NCI-H82 (cell line): ENCODE measurements around the gene GET4.

Source experiments
- DNase-seq: peaks from one replicate; lab custom pipeline; 2025; lab: John Stamatoyannopoulos, UW

GET4 gene

GRCh38 chr7:886626-887487, 10.5 kb downstream of the GET4 start:
- DNase-seq: no peak

DNA sequence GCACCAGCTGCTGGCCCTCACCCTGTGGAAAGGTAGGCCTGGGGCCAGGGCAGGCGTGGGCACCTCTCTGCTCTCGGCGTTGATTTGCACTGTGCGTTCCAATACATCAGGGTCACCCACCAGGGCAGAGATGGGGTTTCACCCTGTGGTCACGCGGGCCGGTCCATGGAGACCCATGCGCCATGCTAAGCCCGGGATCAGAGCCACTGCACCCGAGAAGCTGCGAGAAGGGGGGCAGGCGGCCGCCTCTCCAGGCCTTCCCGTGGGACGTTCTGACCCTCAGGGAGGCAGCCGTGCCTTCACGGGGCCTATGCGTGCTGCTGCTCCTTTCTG, 11.1 kb downstream of the GET4 start:
- DNase-seq: no peak

DNA sequence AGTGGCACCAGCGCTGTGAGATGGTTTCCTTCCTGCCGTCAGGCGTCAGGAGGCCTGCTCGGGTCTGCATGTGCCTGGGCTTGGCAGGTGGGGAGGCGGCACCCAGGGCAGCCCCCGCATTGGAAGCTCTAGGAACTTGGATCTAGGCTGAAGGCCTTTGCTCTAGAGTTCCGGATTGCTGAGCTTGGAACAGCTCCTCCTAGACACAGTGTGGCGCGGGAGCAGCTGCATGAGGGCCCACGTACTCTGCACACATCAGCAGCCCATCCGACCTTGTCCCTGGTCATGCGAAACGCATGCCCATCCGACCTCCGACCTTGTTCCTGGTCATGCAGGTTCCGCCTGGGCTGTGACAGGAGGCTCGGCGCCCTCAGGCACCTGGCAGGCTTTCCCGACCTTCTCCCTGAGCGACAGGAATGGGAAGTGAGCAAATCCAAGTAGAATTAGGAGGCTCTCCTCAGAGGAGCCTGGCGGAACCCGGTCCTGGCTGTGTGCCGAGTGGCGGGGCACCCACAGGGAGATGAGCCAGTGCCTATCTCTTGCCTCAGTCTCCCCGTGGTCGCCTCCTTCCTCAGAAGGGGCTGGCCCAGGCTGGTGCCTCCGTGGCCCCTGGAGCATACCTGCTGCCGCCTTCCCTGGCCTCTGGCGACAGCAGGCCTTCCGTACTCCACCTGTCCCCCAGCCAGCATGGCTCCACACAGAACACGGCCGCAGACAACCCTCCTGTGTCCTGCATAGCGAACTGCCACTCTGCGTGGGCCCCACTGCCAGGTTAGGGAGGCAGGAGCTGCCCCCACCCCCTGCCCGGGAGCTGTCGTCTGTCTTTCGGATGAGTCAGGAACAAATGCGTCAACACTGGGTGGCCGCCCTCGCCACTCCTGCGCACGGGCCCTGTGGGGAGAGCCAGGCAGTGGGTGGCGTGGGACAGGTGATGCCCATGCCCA, 12.0 kb downstream of the GET4 start:
- no peak for DNase-seq

DNA sequence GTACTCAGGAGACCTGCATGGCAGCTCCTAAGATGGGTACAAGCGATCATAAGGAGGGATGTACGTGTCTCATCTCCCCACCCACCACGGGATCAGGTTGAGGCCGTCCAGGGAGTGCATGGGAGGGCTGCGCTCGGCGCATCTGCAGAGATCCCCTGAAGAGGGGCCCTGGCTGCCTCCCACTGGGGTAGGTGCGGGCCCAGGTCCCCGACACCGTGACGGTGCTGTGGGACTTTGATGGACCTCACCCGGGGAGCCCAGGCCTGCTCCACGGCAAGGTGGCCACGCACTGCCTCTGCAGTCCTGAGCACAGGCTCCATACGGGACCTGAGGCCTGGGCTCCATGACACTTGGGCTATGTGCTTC, 12.7 kb downstream of the GET4 start:
- DNase-seq: no peak

- DNase-seq: no peak
Observed at GRCh38 chr7:889391-889790, 13.0 kb downstream of the GET4 start.

DNA sequence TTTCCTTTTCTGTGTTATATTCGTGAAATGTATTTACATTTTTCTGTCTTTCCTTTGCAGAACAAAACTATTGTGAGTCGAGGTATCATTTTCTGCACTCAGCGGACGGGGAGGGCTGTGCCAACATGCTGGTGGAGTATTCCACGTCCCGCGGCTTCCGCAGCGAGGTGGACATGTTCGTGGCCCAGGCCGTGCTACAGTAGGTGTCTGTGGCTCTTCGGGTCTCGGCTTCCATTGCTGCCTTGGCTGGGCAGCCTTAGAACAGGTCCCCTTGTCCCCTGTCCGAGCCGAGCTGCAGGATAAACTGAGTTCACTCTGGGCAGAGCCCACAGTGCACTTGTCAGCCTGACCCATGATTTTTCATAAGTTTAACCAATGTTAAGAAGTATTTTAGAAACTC, 14.5 kb downstream of the GET4 start:
- no peak for DNase-seq

- DNase-seq: no peak
Observed at GRCh38 chr7:891291-891690, 14.9 kb downstream of the GET4 start.

DNA sequence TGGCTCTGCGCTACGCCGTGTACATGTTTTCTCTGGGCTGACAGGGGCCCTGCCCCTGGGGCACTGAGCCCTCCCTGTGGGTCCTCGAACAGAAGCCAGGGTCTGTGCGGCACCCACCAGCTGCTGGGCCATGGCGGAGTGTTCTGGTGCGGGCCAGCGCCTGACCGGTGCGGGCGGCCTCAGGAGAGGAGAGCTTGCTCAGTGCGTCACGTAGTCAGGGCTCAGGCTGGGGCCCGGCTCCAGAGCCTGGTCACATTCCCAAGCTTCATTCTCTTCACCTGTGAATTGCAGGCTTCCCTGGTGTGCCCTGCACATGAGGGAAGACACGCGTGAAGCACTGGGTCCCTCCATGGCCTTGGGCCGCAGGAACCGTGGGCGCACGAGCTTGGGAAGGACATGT, 15.5 kb downstream of the GET4 start:
- DNase-seq: no peak

DNA sequence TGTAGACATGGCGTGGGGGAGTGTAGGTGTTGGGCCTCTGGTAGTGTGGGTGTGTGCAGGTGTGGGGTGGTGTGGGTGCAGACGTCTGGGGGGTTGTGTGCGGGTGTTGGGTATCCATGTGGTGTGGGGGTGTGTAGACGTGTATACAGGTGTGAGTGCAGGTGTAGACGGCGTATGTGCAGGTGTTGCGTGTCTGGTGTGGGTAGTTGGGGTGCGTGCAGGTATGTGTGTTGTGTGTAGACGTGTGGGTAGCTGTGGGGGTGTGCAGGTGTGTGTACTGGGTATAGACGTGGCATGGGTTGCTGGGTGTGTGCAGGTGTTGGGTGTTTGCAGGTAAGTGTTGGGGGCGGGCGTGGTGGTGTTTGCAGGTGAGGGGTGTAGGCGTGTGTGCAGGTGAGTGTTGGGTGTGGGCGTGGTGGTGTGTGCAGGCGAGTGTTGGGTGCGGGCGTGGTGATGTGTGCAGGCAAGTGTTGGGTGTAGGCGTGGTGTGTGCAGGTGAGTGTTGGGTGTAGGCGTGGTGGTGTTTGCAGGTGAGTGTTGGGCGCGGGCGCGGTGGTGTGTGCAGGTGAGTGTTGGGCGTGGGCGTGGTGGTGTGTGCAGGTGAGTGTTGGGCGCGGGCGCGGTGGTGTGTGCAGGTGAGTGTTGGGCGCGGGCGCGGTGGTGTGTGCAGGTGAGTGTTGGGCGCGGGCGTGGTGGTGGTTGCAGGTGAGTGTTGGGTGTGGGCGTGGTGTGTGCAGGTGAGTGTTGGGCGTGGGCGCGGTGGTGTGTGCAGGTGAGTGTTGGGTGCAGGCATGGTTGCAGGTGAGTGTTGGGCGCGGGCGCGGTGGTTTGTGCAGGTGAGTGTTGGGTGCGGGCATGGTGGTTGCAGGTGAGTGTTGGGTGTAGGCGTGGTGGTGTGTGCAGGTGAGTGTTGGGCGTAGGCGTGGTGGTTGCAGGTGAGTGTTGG, 16.6 kb downstream of the GET4 start:
- no peak for DNase-seq

DNA sequence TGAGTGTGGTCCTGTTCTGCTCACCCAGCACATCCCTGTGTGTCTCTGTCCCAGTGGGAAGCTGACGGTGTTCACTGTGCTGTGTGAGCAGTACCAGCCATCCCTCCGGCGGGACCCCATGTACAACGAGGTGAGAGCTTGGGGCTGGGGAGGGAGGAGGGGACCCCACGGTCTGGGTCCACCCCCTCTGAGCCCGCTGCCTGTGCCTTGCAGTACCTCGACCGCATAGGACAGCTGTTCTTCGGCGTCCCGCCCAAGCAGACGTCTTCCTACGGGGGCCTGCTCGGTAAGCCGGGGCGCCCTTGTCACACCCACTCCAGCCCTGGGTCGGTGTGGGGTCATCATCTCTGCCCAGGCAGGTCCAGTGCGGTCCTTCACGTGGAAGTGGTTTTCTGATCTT, 17.3 kb downstream of the GET4 start:
- DNase-seq: no peak

GRCh38 chr7:894164-894867, 18.0 kb downstream of the GET4 start:
- no peak for DNase-seq

DNA sequence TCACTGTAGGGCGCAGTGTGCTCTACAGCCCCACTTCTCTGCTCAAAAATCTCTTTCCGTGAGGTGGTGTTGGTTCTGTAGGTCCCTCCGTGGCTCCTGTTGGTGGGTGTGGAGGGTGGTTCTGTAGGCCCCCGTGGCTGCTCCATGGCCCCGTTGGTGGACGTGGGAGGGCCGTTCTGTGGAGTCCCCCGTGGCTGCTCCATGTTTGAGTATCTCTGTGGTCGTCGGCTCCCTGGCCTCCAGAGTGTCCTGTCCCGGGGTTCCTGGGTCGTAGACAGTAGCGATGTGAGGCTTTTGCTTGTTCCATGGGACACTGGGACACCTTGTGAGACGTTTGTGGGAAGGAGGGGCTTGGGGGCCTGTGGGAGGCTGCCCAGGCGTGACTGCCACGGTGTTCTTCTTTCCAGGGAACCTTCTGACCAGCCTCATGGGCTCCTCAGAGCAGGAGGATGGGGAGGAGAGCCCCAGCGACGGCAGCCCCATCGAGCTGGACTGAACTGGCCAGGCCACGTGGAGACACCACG, 18.6 kb downstream of the GET4 start:
- no peak for DNase-seq

GRCh38 chr7:895451-896052, 19.2 kb downstream of the GET4 start:
- DNase-seq: no peak

GRCh38 chr7:896346-897075, 20.2 kb downstream of the GET4 start:
- DNase-seq: no peak

DNA sequence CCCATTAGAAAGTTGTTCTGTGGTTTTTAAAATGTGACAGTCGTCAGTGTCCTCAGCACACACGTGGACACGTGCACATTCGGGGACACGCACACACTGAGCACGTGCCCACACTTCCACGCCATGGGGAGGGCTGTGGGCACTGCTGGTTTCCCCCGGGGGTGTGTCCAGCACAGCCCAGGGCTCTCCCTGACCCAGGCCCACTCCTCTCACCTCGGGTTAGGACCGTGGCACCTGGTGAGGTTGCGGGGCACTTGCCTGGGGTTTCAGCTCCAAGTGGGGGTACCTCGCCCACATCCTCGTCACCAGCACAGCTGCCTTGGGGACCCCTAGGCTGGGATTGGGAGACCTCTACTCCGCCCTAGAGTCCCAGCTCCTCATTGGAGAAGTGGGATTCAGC, 20.7 kb downstream of the GET4 start:
- DNase-seq: no peak

- DNase-seq: no peak
Observed at GRCh38 chr7:897771-898376, 21.5 kb downstream of the GET4 start.

GRCh38 chr7:898460-898854, 22.1 kb downstream of the GET4 start:
- no peak for DNase-seq

GRCh38 chr7:898855-899681, 22.7 kb downstream of the GET4 start:
- no peak for DNase-seq

DNA sequence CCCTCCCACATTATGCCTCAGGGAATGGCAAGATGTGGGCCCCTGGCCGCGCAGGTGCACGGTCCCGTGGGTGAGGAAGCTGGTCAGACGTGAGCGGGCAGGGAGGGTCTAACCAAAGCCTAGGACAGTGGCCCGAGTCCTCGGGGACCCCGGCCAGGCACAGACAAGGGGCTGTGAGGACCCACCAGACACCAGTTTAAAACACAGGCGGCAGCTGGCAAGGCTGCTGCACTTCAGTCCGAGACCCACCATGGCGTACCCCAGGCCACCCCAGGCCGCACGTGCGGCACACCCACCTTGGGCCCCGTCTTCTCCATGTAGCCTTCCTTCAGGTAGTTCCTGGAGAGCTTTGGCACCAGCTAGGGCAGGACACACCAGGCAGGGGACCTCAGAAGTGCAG, 23.5 kb downstream of the GET4 start:
- DNase-seq: no peak
